WI38 (cell line): ENCODE measurements around the gene PDE1A.

Experiments used
- H3K4me3 ChIP-seq: 2 replicates; pipeline ENCODE4 v1.5.1; 2011; ENCODE audit warnings: low read depth, mild to moderate bottlenecking, control low read depth, low read length
- TF ChIP-seq, protein P1 (sequence below): IDR thresholded peaks from 2 replicates; pipeline ENCODE4 v1.5.1; 2012; ENCODE audit warnings: low read depth, mild to moderate bottlenecking, control low read depth, low read length

Gene PDE1A

GRCh38 chr2:182432051-182432450 lies 5.2 kb upstream of the PDE1A start:
- H3K4me3 ChIP-seq, result no peak overlapping the region
- TF ChIP-seq, protein P1, sequence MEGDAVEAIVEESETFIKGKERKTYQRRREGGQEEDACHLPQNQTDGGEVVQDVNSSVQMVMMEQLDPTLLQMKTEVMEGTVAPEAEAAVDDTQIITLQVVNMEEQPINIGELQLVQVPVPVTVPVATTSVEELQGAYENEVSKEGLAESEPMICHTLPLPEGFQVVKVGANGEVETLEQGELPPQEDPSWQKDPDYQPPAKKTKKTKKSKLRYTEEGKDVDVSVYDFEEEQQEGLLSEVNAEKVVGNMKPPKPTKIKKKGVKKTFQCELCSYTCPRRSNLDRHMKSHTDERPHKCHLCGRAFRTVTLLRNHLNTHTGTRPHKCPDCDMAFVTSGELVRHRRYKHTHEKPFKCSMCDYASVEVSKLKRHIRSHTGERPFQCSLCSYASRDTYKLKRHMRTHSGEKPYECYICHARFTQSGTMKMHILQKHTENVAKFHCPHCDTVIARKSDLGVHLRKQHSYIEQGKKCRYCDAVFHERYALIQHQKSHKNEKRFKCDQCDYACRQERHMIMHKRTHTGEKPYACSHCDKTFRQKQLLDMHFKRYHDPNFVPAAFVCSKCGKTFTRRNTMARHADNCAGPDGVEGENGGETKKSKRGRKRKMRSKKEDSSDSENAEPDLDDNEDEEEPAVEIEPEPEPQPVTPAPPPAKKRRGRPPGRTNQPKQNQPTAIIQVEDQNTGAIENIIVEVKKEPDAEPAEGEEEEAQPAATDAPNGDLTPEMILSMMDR, result no peak

- no peak overlapping the region for H3K4me3 ChIP-seq
- TF ChIP-seq, protein P1, result no peak
Measured at GRCh38 chr2:182428476-182428875, 1.6 kb upstream of the PDE1A start.

DNA sequence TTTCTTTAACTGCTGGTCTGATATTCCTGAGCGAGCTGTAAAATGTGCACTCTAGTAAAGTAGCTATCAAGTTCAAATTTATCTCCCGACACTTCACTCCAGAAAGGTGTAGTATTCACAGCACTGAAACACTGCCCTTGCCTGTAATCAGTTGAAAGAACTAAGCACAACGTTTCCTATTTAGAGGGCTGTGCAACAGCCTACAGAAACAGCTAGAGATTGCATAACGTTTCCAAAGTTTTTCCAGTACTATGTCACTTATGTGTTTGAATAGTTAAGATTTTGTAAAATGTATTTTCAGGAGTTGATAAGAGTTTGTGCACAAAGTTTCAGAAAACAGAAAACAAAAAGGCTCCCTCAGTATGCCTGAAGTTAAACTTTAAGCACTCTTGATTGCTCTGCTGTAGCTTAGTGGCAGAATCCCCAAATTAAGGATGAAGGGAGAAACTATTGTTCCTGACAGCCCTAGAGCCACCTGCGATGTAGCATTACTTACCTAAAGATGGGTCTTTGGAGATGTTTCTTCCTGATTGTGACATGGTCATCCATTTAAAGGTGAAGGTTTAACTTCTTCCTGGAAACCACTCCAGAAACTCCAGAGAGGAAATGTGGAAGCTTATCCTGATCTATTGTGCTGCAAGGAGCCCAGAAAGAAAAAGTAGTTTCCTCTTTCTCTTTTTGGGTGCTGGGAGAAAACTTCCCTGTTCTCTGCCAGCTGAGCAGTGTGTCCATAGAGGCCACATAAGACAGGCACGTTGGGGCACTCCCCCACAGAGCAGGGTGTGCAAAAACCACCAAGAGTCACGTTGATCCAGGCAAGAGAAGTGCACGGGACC lies 536 bp downstream of the PDE1A start:
- H3K4me3 ChIP-seq, result no peak overlapping the region
- TF ChIP-seq, protein P1, result no peak

DNA sequence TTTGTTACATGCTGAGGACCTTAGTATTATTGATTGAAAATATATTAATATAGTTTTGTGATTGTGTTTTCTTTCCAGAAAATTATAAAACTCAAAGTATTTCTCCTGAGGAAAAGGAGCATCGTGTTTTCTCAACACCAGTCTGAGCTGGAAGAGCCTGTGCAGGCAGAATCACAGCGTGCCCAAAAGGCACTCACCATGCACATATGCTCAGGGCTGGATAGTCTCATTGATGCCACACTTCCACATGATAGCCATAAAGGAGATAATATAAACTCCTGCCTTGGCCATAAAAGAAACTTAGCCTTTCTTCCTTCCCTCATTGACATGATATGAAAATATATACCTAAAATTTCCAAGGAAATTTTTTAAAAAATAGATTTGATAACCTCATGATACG lies 4.0 kb downstream of the PDE1A start:
- no peak overlapping the region for H3K4me3 ChIP-seq
- TF ChIP-seq, protein P1, result no peak

GRCh38 chr2:182420669-182421068 lies 6.2 kb downstream of the PDE1A start:
- H3K4me3 ChIP-seq, result no peak overlapping the region
- TF ChIP-seq, protein P1, result no peak

DNA sequence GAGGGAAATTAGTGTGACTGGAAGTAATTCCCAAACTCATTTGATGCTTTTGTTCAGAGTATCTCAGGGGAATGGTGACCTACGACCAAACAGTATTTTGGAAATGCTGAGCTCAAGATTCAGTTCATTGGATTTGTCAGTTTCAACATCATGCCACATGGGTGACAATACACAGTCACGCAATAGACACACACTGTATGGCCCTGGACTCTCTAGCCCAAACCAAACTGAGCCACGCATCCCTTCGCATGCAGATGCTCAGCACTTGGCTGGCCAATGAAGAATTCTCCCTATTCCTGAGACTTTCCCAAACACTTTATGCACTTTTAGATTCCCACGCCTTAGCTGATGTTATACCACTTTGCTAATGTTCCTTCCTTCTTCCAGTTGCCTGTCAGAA lies 10.0 kb downstream of the PDE1A start:
- TF ChIP-seq, protein P1, result no peak
- H3K4me3 ChIP-seq, result no peak overlapping the region

GRCh38 chr2:182416191-182416590 lies 10.6 kb downstream of the PDE1A start:
- no peak overlapping the region for H3K4me3 ChIP-seq

More at GRCh38 chr2:182416191-182416590, 10.6 kb downstream of the PDE1A start:
- TF ChIP-seq, protein P1, result no peak
